H1 (cell line): ENCODE results near the gene USH2A. TPM values are rescaled to one million over a fixed set of nuclear protein-coding genes. Genes with fewer than 3 reads are reported as not detected.

Experiments
- CTCF ChIA-PET: fragments of 300-600 bp; sonication (Branson Sonifier 250); formaldehyde crosslinking; loops from one replicate; lab custom pipeline; 2021; ENCODE audit not compliant: partially characterized antibody; lab: Charles Lee
- POLR2A ChIA-PET: fragments of 300-600 bp; sonication (Branson Sonifier 250); formaldehyde crosslinking; loops from one replicate; lab custom pipeline; 2021; ENCODE audit warnings: inconsistent platforms; ENCODE audit not compliant: partially characterized antibody; lab: Charles Lee
- DNase-seq, 2 experiments: peaks; one replicate each; pipeline versions ENCODE4 v3.0.0 to v3.0.0-alpha.2; 2010 to 2022; ENCODE audit warnings: low spot score in 2 of 2, low read depth in 1 of 2, mixed read lengths in 1 of 2
- FAIRE-seq: peaks from 2 replicates; lab custom pipeline; 2011; peaks lifted over from hg19 to GRCh38; lab: Jason Lieb, UNC
- H2AFZ ChIP-seq: 2 replicates; pipeline ENCODE4 v1.8.1; 2012; ENCODE audit warnings: low read length, inconsistent platforms
- H2AK5ac ChIP-seq: 2 replicates; pipeline ENCODE4 v1.6.1; 2013; ENCODE audit warnings: low read depth, low read length
- H2BK120ac ChIP-seq: replicated peaks from 2 replicates; pipeline ENCODE3; 2013; ENCODE audit warnings: low read depth, low read length, inconsistent platforms
- H2BK12ac ChIP-seq: 2 replicates; pipeline ENCODE4 v1.6.1; 2013; ENCODE audit warnings: low read depth, low read length
- H2BK15ac ChIP-seq: 2 replicates; pipeline ENCODE4 v1.6.1; 2013; ENCODE audit warnings: low read length
- H2BK20ac ChIP-seq: 2 replicates; pipeline ENCODE4 v1.6.1; 2013; ENCODE audit warnings: low read length
- H2BK5ac ChIP-seq: 2 replicates; pipeline ENCODE4 v1.6.1; 2013; ENCODE audit warnings: low read depth, low read length
- H3K14ac ChIP-seq: 2 replicates; pipeline ENCODE4 v1.6.1; 2013; ENCODE audit warnings: inconsistent platforms; ENCODE audit not compliant: insufficient read length
- H3K18ac ChIP-seq: 2 replicates; pipeline ENCODE4 v1.6.1; 2013; ENCODE audit warnings: low read length; ENCODE audit errors: extremely low read depth
- H3K23ac ChIP-seq: 2 replicates; pipeline ENCODE4 v1.6.1; 2013; ENCODE audit warnings: inconsistent platforms; ENCODE audit not compliant: insufficient read length
- H3K23me2 ChIP-seq: 2 replicates; pipeline ENCODE4 v1.6.1; 2013; ENCODE audit warnings: low read depth, low read length
- H3K27ac ChIP-seq: 2 replicates; pipeline ENCODE4 v1.6.1; 2011; ENCODE audit warnings: low read depth, low read length, inconsistent platforms
- H3K27me3 ChIP-seq, 4 experiments: replicated peaks in 1 of 4; 1 replicate in 1 of 4; 2 replicates in 3 of 4; pipeline versions ENCODE4 v1.6.1 to v1.8.1; 2011 to 2013; ENCODE audit warnings: low read length in 3 of 4, mild to moderate bottlenecking in 3 of 4, inconsistent platforms in 2 of 4, mixed read lengths in 2 of 4, moderate library complexity in 1 of 4; ENCODE audit not compliant: control insufficient read depth in 3 of 4, insufficient read depth in 3 of 4; ENCODE audit errors: extremely low read depth in 1 of 4
- H3K36me3 ChIP-seq, 4 experiments: 2 replicates each; pipeline versions ENCODE4 v1.6.1 to v1.8.1; 2011 to 2013; ENCODE audit warnings: mild to moderate bottlenecking in 4 of 4, low read length in 3 of 4, moderate library complexity in 2 of 4, control low read depth in 1 of 4, inconsistent platforms in 1 of 4; ENCODE audit not compliant: insufficient read depth in 4 of 4, control insufficient read depth in 2 of 4
- H3K4ac ChIP-seq: replicated peaks from 2 replicates; pipeline ENCODE3; 2013; ENCODE audit warnings: low read length, low read depth, mixed read lengths, inconsistent platforms; ENCODE audit not compliant: insufficient read length
- H3K4me1 ChIP-seq, 4 experiments: replicated peaks in 1 of 4; 1 replicate in 1 of 4; 2 replicates in 3 of 4; pipeline versions ENCODE4 v1.6.1 to v1.8.1; 2011 to 2013; ENCODE audit warnings: low read length in 3 of 4, inconsistent platforms in 2 of 4, mixed read lengths in 1 of 4; ENCODE audit not compliant: insufficient read depth in 4 of 4, control insufficient read depth in 3 of 4
- H3K4me2 ChIP-seq, 2 experiments: 2 replicates each; pipeline versions ENCODE4 v1.6.1 to v1.8.1; 2011 to 2013; ENCODE audit warnings: low read depth in 2 of 2, low read length in 2 of 2, control low read depth in 1 of 2, inconsistent platforms in 1 of 2, mild to moderate bottlenecking in 1 of 2; ENCODE audit not compliant: insufficient read depth in 1 of 2
- H3K4me3 ChIP-seq, 4 experiments: fragments of 200-600, 300-600 bp in 1 of 4; sonication (generic), shearing (Covaris generic), sonication (Bioruptor Twin) in 1 of 4; 2 replicates each; pipeline versions ENCODE4 v1.5.1 to v1.8.1; 2011 to 2016; ENCODE audit warnings: low read length in 4 of 4, low read depth in 3 of 4, control low read depth in 2 of 4, inconsistent platforms in 2 of 4, mild to moderate bottlenecking in 2 of 4, mixed read lengths in 1 of 4, moderate library complexity in 1 of 4; ENCODE audit not compliant: insufficient read depth in 2 of 4; ENCODE audit errors: extremely low read depth in 1 of 4
- H3K56ac ChIP-seq: replicated peaks from 2 replicates; pipeline ENCODE3; 2013; ENCODE audit warnings: low read depth, mild to moderate bottlenecking, mixed read lengths, low read length, inconsistent platforms; ENCODE audit not compliant: insufficient read length
- H3K79me1 ChIP-seq: 2 replicates; pipeline ENCODE4 v1.6.1; 2013; ENCODE audit warnings: low read depth, low read length, control low read depth
- H3K79me2 ChIP-seq, 2 experiments: 2 replicates each; pipeline versions ENCODE4 v1.6.1 to v1.8.1; 2012 to 2013; ENCODE audit warnings: low read length in 2 of 2, mild to moderate bottlenecking in 2 of 2, inconsistent platforms in 1 of 2; ENCODE audit not compliant: insufficient read depth in 2 of 2, control insufficient read depth in 1 of 2
- H3K9ac ChIP-seq, 4 experiments: replicated peaks in 1 of 4; 1 replicate in 1 of 4; 2 replicates in 3 of 4; pipeline versions ENCODE4 v1.6.1 to v1.8.1; 2011 to 2013; ENCODE audit warnings: low read depth in 3 of 4, low read length in 3 of 4, control low read depth in 2 of 4, mild to moderate bottlenecking in 2 of 4, moderate library complexity in 2 of 4, inconsistent platforms in 1 of 4; ENCODE audit errors: extremely low read depth in 1 of 4
- H3K9me3 ChIP-seq, 2 experiments: 2 replicates each; pipeline versions ENCODE4 v1.6.1 to v1.8.1; 2012 to 2013; ENCODE audit warnings: mild to moderate bottlenecking in 2 of 2, moderate library complexity in 2 of 2, control low read depth in 1 of 2, inconsistent platforms in 1 of 2, low read depth in 1 of 2, low read length in 1 of 2, mixed read lengths in 1 of 2; ENCODE audit not compliant: insufficient read depth in 2 of 2
- H4K20me1 ChIP-seq, 2 experiments: replicated peaks in 1 of 2; 2 replicates each; pipeline versions ENCODE3 to v1.8.1; 2011 to 2013; ENCODE audit warnings: inconsistent platforms in 2 of 2, low read length in 2 of 2, mild to moderate bottlenecking in 1 of 2; ENCODE audit not compliant: insufficient read depth in 2 of 2, control insufficient read depth in 1 of 2
- H4K5ac ChIP-seq: 2 replicates; pipeline ENCODE4 v1.6.1; 2013; ENCODE audit warnings: low read length, low read depth, mixed read lengths, inconsistent platforms; ENCODE audit not compliant: insufficient read length
- H4K8ac ChIP-seq: 2 replicates; pipeline ENCODE4 v1.8.0; 2013; ENCODE audit warnings: mild to moderate bottlenecking, moderate library complexity, low read length, inconsistent platforms; ENCODE audit not compliant: insufficient read depth; ENCODE audit errors: extremely low read depth
- H4K91ac ChIP-seq: replicated peaks from 2 replicates; pipeline ENCODE3; 2013; ENCODE audit warnings: low read length, mixed read lengths, inconsistent platforms; ENCODE audit not compliant: insufficient read length
- CTBP2 ChIP-seq: IDR thresholded peaks from 2 replicates; pipeline ENCODE4 v1.7.0; 2011; ENCODE audit warnings: borderline replicate concordance, mild to moderate bottlenecking, moderate library complexity, mixed read lengths, low read length; ENCODE audit not compliant: insufficient read depth, insufficient read length
- EP300 ChIP-seq, 2 experiments: IDR thresholded peaks; 1 replicate in 1 of 2; 2 replicates in 1 of 2; pipeline ENCODE4 v1.6.1; 2011 to 2012; ENCODE audit warnings: low read depth in 2 of 2, low read length in 2 of 2, mild to moderate bottlenecking in 2 of 2, borderline replicate concordance in 1 of 2, inconsistent platforms in 1 of 2, moderate library complexity in 1 of 2
- EZH2 ChIP-seq: fragments of 200-600 bp; sonication (generic); IDR thresholded peaks from 2 replicates; pipeline ENCODE4 v1.7.1; 2012; ENCODE audit warnings: low read depth, mild to moderate bottlenecking, moderate library complexity, low read length, inconsistent platforms; ENCODE audit not compliant: severe bottlenecking
- GABPA ChIP-seq: IDR thresholded peaks from 2 replicates; pipeline ENCODE4 v1.6.1; 2011; ENCODE audit warnings: mild to moderate bottlenecking, low read length, moderate library complexity, borderline replicate concordance; ENCODE audit not compliant: insufficient read depth
- NANOG ChIP-seq: IDR thresholded peaks from 2 replicates; pipeline ENCODE4 v1.6.1; 2011; ENCODE audit warnings: low read length, low read depth, mild to moderate bottlenecking, inconsistent platforms; ENCODE audit not compliant: insufficient read depth, poor library complexity, severe bottlenecking
- PHF8 ChIP-seq: fragments of 200-600 bp; sonication (generic); conservative IDR thresholded peaks from 2 replicates; pipeline ENCODE4 v1.7.1; 2012; ENCODE audit warnings: low read depth, mild to moderate bottlenecking, inconsistent platforms, low read length, moderate library complexity
- POLR2A ChIP-seq, 2 experiments: IDR thresholded peaks; 1 replicate in 1 of 2; 2 replicates in 1 of 2; pipeline ENCODE4 v1.6.1; 2011; ENCODE audit warnings: low read depth in 2 of 2, low read length in 2 of 2, mild to moderate bottlenecking in 2 of 2; ENCODE audit errors: control extremely low read depth in 1 of 2
- SIX5 ChIP-seq: IDR thresholded peaks from 2 replicates; pipeline ENCODE4 v1.6.1; 2011; ENCODE audit warnings: mild to moderate bottlenecking, low read depth, low read length
- SP4 ChIP-seq: IDR thresholded peaks from 2 replicates; pipeline ENCODE4 v1.6.1; 2012; ENCODE audit warnings: low read length, inconsistent platforms
- SUZ12 ChIP-seq: fragments of 200-600 bp; sonication (generic); IDR thresholded peaks from 2 replicates; pipeline ENCODE4 v1.6.1; 2012; ENCODE audit warnings: mild to moderate bottlenecking, inconsistent platforms, low read length, moderate library complexity, mixed read lengths
- TAF1 ChIP-seq: IDR thresholded peaks from 2 replicates; pipeline ENCODE4 v1.6.1; 2011; ENCODE audit warnings: mild to moderate bottlenecking, low read depth, low read length
- WGBS, 2 experiments: shearing (Covaris generic) in 1 of 2; methylation state at CpG; one replicate each; pipeline versions ENCODE4 v1.1.6 to v1.1.7; 2013 to 2015; ENCODE audit warnings: low lambda C conversion rate in 2 of 2, mixed read lengths in 2 of 2, inconsistent platforms in 1 of 2, low coverage in 1 of 2, missing lambda C conversion rate in 1 of 2; ENCODE audit not compliant: insufficient replicate concordance in 2 of 2, insufficient coverage in 1 of 2, insufficient read length in 1 of 2; ENCODE audit errors: extremely low coverage in 1 of 2, missing lambda C conversion rate in 1 of 2; 5-methylcytosine and 5-hydroxymethylcytosine counted together
- polyA plus RNA-seq, 7 experiments: library from polyadenylated mRNA; depleted of rRNA in 3 of 7; stranded (reverse) in 5 of 7; unstranded in 2 of 7; fragments of >200 nt in 5 of 7; fragments of 200-250 nt in 2 of 7; gene quantifications; 1 replicate in 5 of 7; 2 replicates in 1 of 7; 4 replicates in 1 of 7; pipeline versions ENCODE4 v1.2.1 to v1.2.3, GENCODE V29; 2011 to 2013; ENCODE audit warnings: missing spikeins in 2 of 7, mixed read lengths in 2 of 7
- total RNA-seq: library from RNA; stranded (reverse); fragmentation: NEBNext Ultra II Directional; extraction: Animal tissue kit (Norgen Biotek cat#: 25700); gene quantifications from 2 replicates; pipeline ENCODE4 v1.2.1, GENCODE V29; 2021

Gene USH2A
- total and polyA plus RNA-seq, 2 of the 8 experiments (the other 6 are each of a cell fraction or from before 2014, with no cell fraction given), result 0.02 to 0.17 TPM

DNA sequence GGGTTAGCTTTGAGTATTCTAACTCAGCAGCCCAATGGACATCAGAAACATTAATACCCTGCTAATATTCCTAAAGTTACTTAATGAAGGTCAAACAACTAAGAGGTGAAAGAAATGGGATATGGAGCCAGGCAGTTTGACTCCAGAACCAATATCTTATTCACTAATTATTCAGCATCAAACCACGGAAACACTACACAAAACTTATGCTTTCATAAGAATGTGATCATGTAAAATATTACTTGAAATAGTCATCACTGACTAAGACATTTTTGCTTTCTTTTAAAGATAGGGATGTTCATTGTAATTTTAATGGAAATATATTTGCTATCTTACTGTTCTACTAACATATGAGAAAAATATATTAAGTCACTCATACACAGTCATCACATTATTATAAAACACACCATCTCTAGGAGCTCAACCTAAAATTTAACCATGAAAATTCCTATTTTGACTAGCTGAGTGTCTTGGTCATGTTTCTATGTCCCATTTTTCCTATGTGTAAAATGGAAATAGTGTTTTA lies 615.3 kb downstream of the USH2A start:
- Histone ChIP-seq H3K27me3 (no peaks in the 10 kb centered on the region), H3K36me3 (no peaks in the 10 kb centered on the region), H3K18ac (no peak overlapping the region), H4K5ac (no peak overlapping the region), H3K79me1 (no peaks in the 10 kb centered on the region), H3K4me1 (0 out of 7 replicates have a peak, but pooled peaks cover 0 to 2% (median 0%) of the 10 kb centered on the region in 4 experiments), H2AFZ (no peak overlapping the region), H2BK15ac (no peak overlapping the region), H3K23me2 (no peaks in the 10 kb centered on the region), H3K23ac (no peak overlapping the region), H3K9ac (no peak overlapping the region), H4K8ac (no peak overlapping the region), H2BK5ac (no peak overlapping the region), H3K4me3 (no peak overlapping the region), H2AK5ac (no peak overlapping the region), H3K56ac (no peak overlapping the region), H2BK20ac (no peak overlapping the region), H2BK120ac (no peak overlapping the region), H3K27ac (no peak overlapping the region), H3K14ac (no peak overlapping the region), H4K91ac (no peak overlapping the region), H3K4ac (no peak overlapping the region), H2BK12ac (no peak overlapping the region), H4K20me1 (no peaks in the 10 kb centered on the region), H3K4me2 (no peak overlapping the region), H3K9me3 (peaks cover 0 to 5% of the 10 kb centered on the region in 2 experiments; a peak in 2 of 4 replicates), H3K79me2 (no peaks in the 10 kb centered on the region)
- POLR2A ChIA-PET, result no interaction called here
- TF ChIP-seq EP300 (IDR thresholded peaks at IDR 0.05; ENCODE audit: borderline replicate concordance in 1 of 2, low read depth in 2 of 2, low read length in 2 of 2) (no peak), PHF8 (no peak), TAF1 (no peak), GABPA (no peak), POLR2A (IDR thresholded peaks at IDR 0.05; ENCODE audit: control extremely low read depth in 1 of 2, low read depth in 2 of 2, low read length in 2 of 2) (no peak), SUZ12 (no peak), SIX5 (no peak), EZH2 (no peak), CTBP2 (no peak), SP4 (no peak), NANOG (no peak)
- 91% methylated on average over 1 of the region's 1 CpG; no CpG with 5 or more reads in 1 of the 2 experiments for WGBS, 2 experiments
- FAIRE-seq (no peak), DNase-seq (no peak)
- CTCF ChIA-PET, result interaction anchor here (1.5 kb wide), 1 partner anchor 17 kb away, joined by 5 read pairs; no protein-coding TSS in a partner anchor
